Measurements from ENCODE around the gene USP36.

- TF ChIP-seq YY1 (IDR thresholded peaks at IDR 0.05; ENCODE audit: low read depth) (no peak), FOXM1 (IDR thresholded peaks at IDR 0.05; ENCODE audit: borderline replicate concordance, low read depth) (no peak), RAD21 (IDR thresholded peaks at IDR 0.05; ENCODE audit: low read depth) (no peak), TAF1 (IDR thresholded peaks at IDR 0.05; ENCODE audit: low read depth) (no peak), MAX (IDR thresholded peaks at IDR 0.05) (no peak), ZBTB7A (IDR thresholded peaks at IDR 0.05; ENCODE audit: low read depth) (no peak), EP300 (IDR thresholded peaks at IDR 0.05; ENCODE audit: borderline replicate concordance) (no peak), CEBPB (IDR thresholded peaks at IDR 0.05) (no peak), NFIC (IDR thresholded peaks at IDR 0.05) (no peak), USF1 (IDR thresholded peaks at IDR 0.05) (no peak), EGR1 (IDR thresholded peaks at IDR 0.05) (no peak), TCF12 (IDR thresholded peaks at IDR 0.05; ENCODE audit: low read depth) (no peak), TEAD4 (IDR thresholded peaks at IDR 0.05) (no peak)
- TF ChIP-seq, protein P1, sequence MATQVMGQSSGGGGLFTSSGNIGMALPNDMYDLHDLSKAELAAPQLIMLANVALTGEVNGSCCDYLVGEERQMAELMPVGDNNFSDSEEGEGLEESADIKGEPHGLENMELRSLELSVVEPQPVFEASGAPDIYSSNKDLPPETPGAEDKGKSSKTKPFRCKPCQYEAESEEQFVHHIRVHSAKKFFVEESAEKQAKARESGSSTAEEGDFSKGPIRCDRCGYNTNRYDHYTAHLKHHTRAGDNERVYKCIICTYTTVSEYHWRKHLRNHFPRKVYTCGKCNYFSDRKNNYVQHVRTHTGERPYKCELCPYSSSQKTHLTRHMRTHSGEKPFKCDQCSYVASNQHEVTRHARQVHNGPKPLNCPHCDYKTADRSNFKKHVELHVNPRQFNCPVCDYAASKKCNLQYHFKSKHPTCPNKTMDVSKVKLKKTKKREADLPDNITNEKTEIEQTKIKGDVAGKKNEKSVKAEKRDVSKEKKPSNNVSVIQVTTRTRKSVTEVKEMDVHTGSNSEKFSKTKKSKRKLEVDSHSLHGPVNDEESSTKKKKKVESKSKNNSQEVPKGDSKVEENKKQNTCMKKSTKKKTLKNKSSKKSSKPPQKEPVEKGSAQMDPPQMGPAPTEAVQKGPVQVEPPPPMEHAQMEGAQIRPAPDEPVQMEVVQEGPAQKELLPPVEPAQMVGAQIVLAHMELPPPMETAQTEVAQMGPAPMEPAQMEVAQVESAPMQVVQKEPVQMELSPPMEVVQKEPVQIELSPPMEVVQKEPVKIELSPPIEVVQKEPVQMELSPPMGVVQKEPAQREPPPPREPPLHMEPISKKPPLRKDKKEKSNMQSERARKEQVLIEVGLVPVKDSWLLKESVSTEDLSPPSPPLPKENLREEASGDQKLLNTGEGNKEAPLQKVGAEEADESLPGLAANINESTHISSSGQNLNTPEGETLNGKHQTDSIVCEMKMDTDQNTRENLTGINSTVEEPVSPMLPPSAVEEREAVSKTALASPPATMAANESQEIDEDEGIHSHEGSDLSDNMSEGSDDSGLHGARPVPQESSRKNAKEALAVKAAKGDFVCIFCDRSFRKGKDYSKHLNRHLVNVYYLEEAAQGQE (IDR thresholded peaks at IDR 0.05; ENCODE audit: low read depth) = no peak
Measured at GRCh38 chr17:78868391-78868790, 27.8 kb upstream of the USP36 start.

All from Ishikawa (cell line).